Neutrophil (primary cell): ENCODE measurements around the gene MUC21.

Source experiments
- H3K27ac ChIP-seq: fragments of 200-600 bp; sonication (generic); 2 replicates; pipeline ENCODE4 v1.5.1; 2016; ENCODE audit warnings: mild to moderate bottlenecking, moderate library complexity
- H3K27me3 ChIP-seq: fragments of 200-600 bp; sonication (generic); 2 replicates; pipeline ENCODE4 v1.6.0; 2016; ENCODE audit warnings: mild to moderate bottlenecking
- H3K36me3 ChIP-seq: fragments of 200-600 bp; sonication (generic); 2 replicates; pipeline ENCODE4 v1.5.1; 2017
- H3K4me1 ChIP-seq, 2 experiments: fragments of 200-600 bp in 1 of 2; sonication (generic) in 1 of 2; 1 replicate in 1 of 2; 2 replicates in 1 of 2; pipeline versions ENCODE4 v1.5.1 to v1.6.1; 2013 to 2016; ENCODE audit warnings: low read depth in 1 of 2, low read length in 1 of 2, mild to moderate bottlenecking in 1 of 2, moderate library complexity in 1 of 2; ENCODE audit not compliant: control insufficient read depth in 1 of 2, insufficient read depth in 1 of 2
- H3K4me3 ChIP-seq, 2 experiments: fragments of 200-600 bp in 1 of 2; sonication (generic) in 1 of 2; 1 replicate in 1 of 2; 2 replicates in 1 of 2; pipeline ENCODE4 v1.5.1; 2013 to 2016; ENCODE audit warnings: low read depth in 1 of 2, low read length in 1 of 2, mild to moderate bottlenecking in 1 of 2, moderate library complexity in 1 of 2
- H3K9me3 ChIP-seq: fragments of 200-600 bp; sonication (generic); 2 replicates; pipeline ENCODE4 v1.5.1; 2016
- TF ChIP-seq, protein P1 (sequence below): fragments of 200-600 bp; sonication (generic); IDR thresholded peaks from 2 replicates; pipeline ENCODE4 v1.5.1; 2016; ENCODE audit warnings: antibody characterized with exemption

Gene MUC21

DNA sequence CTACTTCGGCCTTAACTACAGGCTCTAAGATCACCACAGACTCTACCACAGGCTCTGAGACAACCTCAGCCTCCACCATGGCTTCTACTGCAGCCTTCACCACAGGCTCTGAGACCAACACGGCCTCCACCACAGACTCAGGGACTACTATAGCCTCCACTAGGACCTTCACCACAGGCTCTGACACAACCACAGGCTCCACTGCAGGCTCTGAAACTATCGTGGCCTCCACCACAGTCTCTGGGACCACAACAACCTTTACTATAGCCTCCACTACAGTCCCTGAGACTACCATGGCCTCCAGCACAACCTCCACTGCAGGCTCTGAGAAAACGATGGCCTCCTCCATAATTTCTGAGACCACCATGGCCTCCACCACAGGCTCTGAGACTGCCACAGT is 42.1 kb downstream of the MUC21 start:
- Histone ChIP-seq H3K4me1 (no peaks in the 10 kb centered on the region), H3K27me3 (peaks cover 19% of the 10 kb centered on the region), H3K9me3 (no peaks in the 10 kb centered on the region), H3K4me3 (no peak overlapping the region), H3K27ac (no peak overlapping the region), H3K36me3 (no peaks in the 10 kb centered on the region)
- TF ChIP-seq, protein P1, sequence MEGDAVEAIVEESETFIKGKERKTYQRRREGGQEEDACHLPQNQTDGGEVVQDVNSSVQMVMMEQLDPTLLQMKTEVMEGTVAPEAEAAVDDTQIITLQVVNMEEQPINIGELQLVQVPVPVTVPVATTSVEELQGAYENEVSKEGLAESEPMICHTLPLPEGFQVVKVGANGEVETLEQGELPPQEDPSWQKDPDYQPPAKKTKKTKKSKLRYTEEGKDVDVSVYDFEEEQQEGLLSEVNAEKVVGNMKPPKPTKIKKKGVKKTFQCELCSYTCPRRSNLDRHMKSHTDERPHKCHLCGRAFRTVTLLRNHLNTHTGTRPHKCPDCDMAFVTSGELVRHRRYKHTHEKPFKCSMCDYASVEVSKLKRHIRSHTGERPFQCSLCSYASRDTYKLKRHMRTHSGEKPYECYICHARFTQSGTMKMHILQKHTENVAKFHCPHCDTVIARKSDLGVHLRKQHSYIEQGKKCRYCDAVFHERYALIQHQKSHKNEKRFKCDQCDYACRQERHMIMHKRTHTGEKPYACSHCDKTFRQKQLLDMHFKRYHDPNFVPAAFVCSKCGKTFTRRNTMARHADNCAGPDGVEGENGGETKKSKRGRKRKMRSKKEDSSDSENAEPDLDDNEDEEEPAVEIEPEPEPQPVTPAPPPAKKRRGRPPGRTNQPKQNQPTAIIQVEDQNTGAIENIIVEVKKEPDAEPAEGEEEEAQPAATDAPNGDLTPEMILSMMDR = no peak

DNA sequence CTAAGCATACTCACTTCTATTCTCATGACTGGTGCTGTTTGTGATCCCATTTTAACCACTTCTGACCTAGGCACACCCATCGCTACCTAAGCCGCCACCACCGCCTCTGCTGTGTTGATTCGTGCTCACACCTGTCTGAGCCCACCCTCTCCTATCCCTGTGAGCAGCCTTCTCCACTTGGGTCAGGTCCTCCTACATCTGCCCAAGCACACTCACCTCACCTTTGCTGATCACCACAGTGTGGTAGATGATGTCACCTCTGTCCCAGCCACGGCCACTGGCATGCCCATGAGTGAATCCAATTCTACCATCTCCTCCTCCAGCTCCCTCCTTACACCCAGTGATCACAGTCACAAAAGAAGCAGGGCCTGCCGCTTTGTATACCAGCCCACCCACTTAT is 47.6 kb downstream of the MUC21 start:
- TF ChIP-seq, protein P1 = no peak
- Histone ChIP-seq H3K27ac (no peak overlapping the region), H3K4me1 (no peaks in the 10 kb centered on the region), H3K9me3 (no peaks in the 10 kb centered on the region), H3K27me3 (peaks cover 7% of the 10 kb centered on the region), H3K36me3 (no peaks in the 10 kb centered on the region), H3K4me3 (no peak overlapping the region)

DNA sequence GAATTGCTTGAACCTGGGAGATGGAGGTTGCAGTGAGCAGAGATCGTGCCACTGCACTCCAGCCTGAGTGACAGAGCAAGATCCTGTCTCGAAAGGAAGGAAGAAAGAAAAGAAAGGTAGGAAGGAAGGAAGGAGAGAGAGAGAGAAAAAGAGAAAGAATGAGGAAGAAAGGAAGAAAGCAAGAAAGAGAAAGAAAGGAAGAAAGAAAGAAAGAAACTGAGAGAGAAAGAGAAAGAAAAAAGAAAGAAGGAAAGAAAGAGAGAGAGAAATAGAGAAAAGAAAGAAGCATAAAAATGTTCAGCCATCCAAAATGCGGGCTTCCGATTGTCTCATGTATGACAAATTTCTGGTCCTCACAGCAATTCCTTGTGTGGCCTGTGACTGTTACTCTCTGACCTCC is 49.6 kb downstream of the MUC21 start:
- Histone ChIP-seq H3K27me3 (peaks cover 23% of the 10 kb centered on the region), H3K9me3 (no peaks in the 10 kb centered on the region), H3K36me3 (no peaks in the 10 kb centered on the region), H3K4me1 (no peaks in the 10 kb centered on the region), H3K4me3 (no peak overlapping the region), H3K27ac (no peak overlapping the region)
- TF ChIP-seq, protein P1 = no peak

DNA sequence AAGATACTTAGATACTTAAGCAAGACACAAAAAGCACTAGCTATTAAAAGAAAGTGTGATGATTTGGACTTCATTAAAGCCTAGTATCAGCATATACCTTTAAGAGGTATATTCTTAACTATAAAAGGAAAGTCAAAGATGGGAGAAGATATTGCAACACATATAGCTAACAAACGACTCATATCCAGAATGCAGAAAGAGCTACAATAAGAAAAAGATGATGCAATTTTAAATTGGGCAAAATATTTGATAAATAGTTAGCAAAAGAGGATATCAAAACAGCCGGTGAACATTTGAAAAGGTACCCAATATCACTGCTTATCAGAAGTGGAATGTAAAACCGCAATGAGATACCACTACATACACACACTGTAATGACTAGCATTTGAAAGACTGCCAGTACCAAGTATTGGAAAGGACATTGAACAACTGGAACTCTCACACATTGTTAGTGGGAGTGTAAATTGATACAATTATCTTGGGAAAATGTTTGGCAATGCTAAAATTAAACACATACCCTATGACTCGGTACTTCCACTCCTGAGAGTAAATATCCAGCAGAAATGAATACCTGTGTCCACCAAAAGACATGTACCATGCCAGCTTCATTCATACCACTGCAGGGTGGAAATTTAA is 52.5 kb downstream of the MUC21 start:
- TF ChIP-seq, protein P1 = no peak
- Histone ChIP-seq H3K27ac (no peak overlapping the region), H3K36me3 (no peaks in the 10 kb centered on the region), H3K27me3 (peaks cover 32% of the 10 kb centered on the region), H3K4me3 (no peak overlapping the region), H3K4me1 (no peaks in the 10 kb centered on the region), H3K9me3 (no peaks in the 10 kb centered on the region)

DNA sequence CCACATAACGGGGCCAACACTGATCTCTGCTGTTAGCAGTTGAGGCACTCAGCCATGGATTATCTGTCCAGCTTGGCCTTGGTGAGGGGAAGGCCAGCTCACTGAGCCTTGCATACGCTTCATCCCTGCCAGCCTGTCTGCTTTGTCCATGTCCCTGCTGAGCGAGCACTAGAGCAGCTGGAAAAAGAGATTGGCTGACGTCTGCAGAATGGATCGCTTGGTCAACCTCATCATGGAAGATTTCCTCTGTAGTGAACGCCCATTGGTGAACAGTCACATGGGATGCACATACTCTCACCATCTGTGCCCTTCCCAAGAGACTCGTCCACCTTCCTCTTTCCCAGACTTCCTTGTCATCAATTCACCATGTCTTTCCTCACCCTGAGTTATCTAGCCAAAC is 53.7 kb downstream of the MUC21 start:
- Histone ChIP-seq H3K4me3 (no peak overlapping the region), H3K27me3 (peaks cover 32% of the 10 kb centered on the region)
- TF ChIP-seq, protein P1 = no peak

More for the DNA sequence above, 53.7 kb downstream of the MUC21 start:
- H3K4me1 ChIP-seq = no peaks in the 10 kb centered on the region
- H3K36me3 ChIP-seq = no peaks in the 10 kb centered on the region
- H3K9me3 ChIP-seq = no peaks in the 10 kb centered on the region
- no peak overlapping the region for H3K27ac ChIP-seq
